Measurements from ENCODE around the gene GNAT2.

GNAT2 gene

GRCh38 chr1:109610609-109611307 lies 8.7 kb downstream of the GNAT2 start:
- DNase-seq (ENCODE audit: low read depth): no peak

- no peak for DNase-seq (ENCODE audit: low read depth)
Measured at GRCh38 chr1:109609881-109610280, 9.5 kb downstream of the GNAT2 start.

- no peak for DNase-seq (ENCODE audit: low read depth)
Measured at GRCh38 chr1:109605381-109605780, 14.0 kb downstream of the GNAT2 start.

- DNase-seq (ENCODE audit: low read depth): no peak
Measured at GRCh38 chr1:109603229-109603628, 16.2 kb downstream of the GNAT2 start.

DNA sequence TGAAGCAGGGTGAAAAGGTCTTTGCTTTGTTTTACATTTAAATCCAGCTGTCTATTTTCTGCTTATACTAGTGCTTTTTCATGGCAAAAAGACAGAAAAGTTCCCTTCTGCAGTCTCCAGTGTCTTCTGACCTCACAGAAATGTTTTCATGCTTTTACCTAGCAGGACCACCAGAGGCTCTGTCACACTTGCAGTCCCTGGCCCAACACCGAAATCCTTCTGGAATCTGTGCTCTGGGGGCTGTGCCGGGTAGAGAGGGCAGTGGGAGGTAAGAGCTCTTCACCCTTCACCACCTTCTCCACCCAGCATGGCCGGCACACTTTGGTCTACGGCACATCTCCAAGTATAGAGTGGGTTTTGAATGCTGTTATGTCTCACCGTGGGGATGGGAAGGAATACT lies 20.8 kb downstream of the GNAT2 start:
- no peak for DNase-seq (ENCODE audit: low read depth)

- DNase-seq (ENCODE audit: low read depth): no peak
Measured at GRCh38 chr1:109598156-109598555, 21.3 kb downstream of the GNAT2 start.

- DNase-seq (ENCODE audit: low read depth): no peak
Measured at GRCh38 chr1:109595531-109595930, 23.9 kb downstream of the GNAT2 start.

- DNase-seq (ENCODE audit: low read depth): no peak
Measured at GRCh38 chr1:109592916-109593315, 26.5 kb downstream of the GNAT2 start.

DNA sequence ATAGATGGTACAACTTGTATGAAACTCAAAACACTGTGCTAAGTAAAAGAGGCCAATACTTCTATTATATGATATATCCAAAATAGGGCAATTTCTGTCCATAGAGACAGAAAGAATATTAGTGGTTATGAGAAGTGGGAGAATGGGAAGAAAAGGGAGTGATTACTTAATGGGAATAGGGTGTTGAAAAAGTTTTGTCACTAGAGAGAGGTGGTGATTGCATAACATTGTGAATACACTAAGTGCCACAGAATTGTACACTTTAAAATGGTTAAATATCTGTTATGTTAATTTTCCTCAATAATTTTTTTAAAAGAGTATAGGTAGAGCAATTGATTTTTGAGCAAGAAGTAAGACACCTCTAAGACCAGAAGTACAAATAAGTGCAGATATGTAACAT lies 29.7 kb downstream of the GNAT2 start:
- no peak for DNase-seq (ENCODE audit: low read depth)

GRCh38 chr1:109589177-109589576 lies 30.2 kb downstream of the GNAT2 start:
- no peak for DNase-seq (ENCODE audit: low read depth)

DNA sequence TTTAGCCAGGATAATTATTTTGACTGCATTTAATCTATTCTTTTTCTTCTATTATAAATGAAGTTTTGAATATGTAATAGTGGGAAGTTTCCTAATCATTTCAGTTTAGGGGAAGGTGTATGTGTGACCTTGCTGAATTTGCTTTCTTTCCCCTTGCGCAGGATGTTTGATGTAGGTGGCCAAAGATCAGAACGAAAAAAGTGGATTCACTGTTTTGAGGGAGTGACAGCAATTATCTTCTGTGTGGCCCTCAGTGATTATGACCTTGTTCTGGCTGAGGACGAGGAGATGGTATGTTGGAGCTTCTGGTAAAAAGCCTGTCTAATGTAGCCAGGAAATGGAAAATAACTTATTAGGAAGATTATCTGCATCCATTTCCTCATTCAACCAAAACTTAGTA lies 33.4 kb downstream of the GNAT2 start:
- no peak for DNase-seq (ENCODE audit: low read depth)

GRCh38 chr1:109584766-109585165 lies 34.6 kb downstream of the GNAT2 start:
- DNase-seq (ENCODE audit: low read depth): no peak

DNA sequence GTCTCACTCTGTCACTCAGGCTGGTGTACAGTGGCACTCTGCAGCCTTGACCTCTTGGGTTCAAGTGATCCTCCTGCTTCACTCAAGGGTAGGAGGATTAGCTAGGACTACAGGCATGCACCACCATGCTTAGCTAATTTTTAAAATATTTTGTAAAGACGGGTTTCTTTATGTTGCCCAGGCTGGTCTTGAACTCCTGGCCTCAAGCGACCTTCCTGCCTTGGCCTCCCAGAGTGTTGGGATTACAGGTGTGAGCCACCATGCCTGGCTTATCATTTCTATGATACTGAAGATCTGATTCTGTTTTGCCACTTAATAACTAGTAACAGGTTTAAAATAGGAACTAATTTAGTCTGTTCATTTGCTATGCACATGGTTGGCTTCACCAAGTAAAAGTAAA lies 37.4 kb downstream of the GNAT2 start:
- no peak for DNase-seq (ENCODE audit: low read depth)

DNA sequence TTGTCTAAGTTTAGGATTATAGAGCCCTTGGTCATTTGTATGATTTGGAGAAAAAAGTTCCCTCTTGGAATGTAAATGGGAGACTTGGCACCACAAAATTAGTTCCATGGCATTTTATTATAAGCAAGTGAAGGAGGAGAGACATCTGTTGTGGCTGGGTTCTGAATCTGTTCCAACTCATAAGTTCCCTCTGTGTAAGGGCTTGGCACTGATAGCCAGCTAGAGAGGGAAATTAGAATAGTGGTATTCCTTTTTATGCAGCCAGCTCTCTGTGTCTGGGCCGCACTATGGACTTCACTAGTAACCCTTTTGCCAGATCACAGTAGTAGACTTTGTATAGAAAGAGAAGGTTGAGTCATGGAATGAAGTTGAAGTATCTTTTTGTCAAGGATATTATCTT lies 39.9 kb downstream of the GNAT2 start:
- no peak for DNase-seq (ENCODE audit: low read depth)

GRCh38 chr1:109578947-109579443 lies 40.4 kb downstream of the GNAT2 start:
- no peak for DNase-seq (ENCODE audit: low read depth)

GRCh38 chr1:109573785-109574184 lies 45.6 kb downstream of the GNAT2 start:
- DNase-seq (ENCODE audit: low read depth): no peak

GRCh38 chr1:109570414-109570813 lies 49.0 kb downstream of the GNAT2 start:
- DNase-seq (ENCODE audit: low read depth): no peak

DNA sequence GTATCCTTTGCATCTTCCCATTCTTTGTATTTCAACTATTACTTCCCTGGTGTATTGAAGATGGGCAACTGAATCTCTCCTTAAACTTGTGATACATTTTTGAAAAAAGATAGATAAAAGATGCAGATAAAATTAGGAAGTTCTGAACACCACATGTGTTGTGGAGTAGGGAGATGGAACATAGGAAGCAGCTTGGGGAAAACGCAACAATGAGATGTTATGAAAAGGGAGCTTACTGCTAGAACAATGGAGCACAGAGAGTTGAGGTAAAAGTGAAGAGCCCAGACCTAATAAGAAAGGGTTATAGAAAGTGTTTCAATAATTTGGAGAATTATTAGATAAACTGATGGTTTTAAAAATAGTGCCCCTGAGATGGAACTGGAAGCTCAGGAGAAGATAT lies 50.1 kb downstream of the GNAT2 start:
- no peak for DNase-seq (ENCODE audit: low read depth)

- no peak for DNase-seq (ENCODE audit: low read depth)
Measured at GRCh38 chr1:109567877-109568672, 51.3 kb downstream of the GNAT2 start.

- DNase-seq (ENCODE audit: low read depth): no peak
Measured at GRCh38 chr1:109566982-109567381, 52.4 kb downstream of the GNAT2 start.

- DNase-seq (ENCODE audit: low read depth): no peak
Measured at GRCh38 chr1:109565241-109565640, 54.2 kb downstream of the GNAT2 start.

- no peak for DNase-seq (ENCODE audit: low read depth)
Measured at GRCh38 chr1:109564194-109564878, 55.1 kb downstream of the GNAT2 start.

GRCh38 chr1:109559995-109560394 lies 59.4 kb downstream of the GNAT2 start:
- DNase-seq (ENCODE audit: low read depth): no peak
